Measurements from ENCODE around the gene EID1. TPM values are rescaled to one million over a fixed set of nuclear protein-coding genes. Genes with fewer than 3 reads are reported as not detected.

EID1 gene
- total and polyA plus RNA-seq, 9 of the 15 experiments (the other 6 are each of a cell fraction or from before 2014, with no cell fraction given): 46.5 to 211 (median 143) TPM

DNA sequence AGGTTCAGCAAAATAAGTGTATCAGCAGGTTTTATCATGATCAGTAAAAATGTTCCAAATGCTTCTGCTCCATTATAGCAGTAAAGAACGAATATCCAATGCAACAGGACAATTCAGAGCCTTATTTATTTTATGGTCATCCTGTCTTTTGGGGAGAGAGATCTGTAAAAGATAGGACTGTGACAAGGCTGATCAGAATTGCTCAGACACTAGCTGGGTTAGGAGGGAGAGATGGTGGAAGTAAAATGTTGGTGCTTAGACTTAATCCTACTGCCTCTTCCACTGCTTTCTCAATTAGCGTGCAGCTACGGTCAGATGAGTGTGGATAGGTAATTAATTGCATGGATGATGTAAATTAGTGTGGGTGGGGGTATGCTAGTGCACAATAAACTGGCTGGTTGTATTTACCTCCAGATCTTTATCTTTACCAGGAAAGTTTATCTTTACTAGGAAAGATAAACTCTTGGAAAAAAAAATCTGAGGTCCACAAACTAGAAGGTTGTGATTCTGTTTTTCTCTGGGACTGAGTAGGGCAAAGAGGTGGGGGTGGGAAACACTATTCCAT, 2.2 kb downstream of the EID1 start:
- H3K79me2 ChIP-seq (ENCODE audit: control insufficient read depth, insufficient read depth, low read length): peaks cover 33% of the 10 kb centered on the region
- H3K27ac ChIP-seq (ENCODE audit: extremely low read depth, low read depth, low read length): no peak overlapping the region
- no peak overlapping the region for H2AFZ ChIP-seq (ENCODE audit: low read depth, low read length)
- no peaks in the 10 kb centered on the region for H3K9me1 ChIP-seq (ENCODE audit: control insufficient read depth, insufficient read depth, low read length)
- POLR2A ChIA-PET: interaction anchor here (0.6 to 2.6 kb wide), 3 partner anchors 10 to 293 kb away, joined by 3 to 14 read pairs (median 4); partner anchors contain the start of gene GALK2
- 0% methylated on average over 3 of the region's 3 CpGs for WGBS (ENCODE audit: insufficient coverage, low coverage, missing lambda C conversion rate)
- in situ Hi-C loops (cut with MboI): no loop called here
- ATAC-seq (0 out of 3 replicates have a peak, but pooled peaks have one; percentile 6), FAIRE-seq (no peak), DNase-seq (ENCODE audit: extremely low read depth in 1 of 4, low spot score in 3 of 4) (no peak)
- CTCF ChIA-PET (ENCODE audit: low intra/inter-chr PET ratio): no interaction called here
- H3K4me1 ChIP-seq (replicated peaks in 1 of 2; ENCODE audit: control insufficient read depth in 2 of 2, insufficient read depth in 2 of 2, low read length in 2 of 2): peaks cover 6 to 29% of the 10 kb centered on the region in 2 experiments; a peak in 4 of 5 replicates
- intact Hi-C loops (cut with micrococcal nuclease): no loop called here
- H3K4me2 ChIP-seq (ENCODE audit: insufficient read depth, low read length): peak overlapping the region; percentile 56
- H3K9ac ChIP-seq (ENCODE audit: insufficient read depth in 1 of 2, low read depth in 2 of 2, low read length in 2 of 2): peak overlapping the region in 1 of 2 experiments; percentile 78; a peak in 1 of 4 replicates
- H3K4me3 ChIP-seq: peak overlapping the region; percentile 56; the same call in 1 of the 2 replicates
- H3K27me3 ChIP-seq (ENCODE audit: control insufficient read depth in 2 of 2, insufficient read depth in 2 of 2, low read length in 2 of 2): no peaks in the 10 kb centered on the region
- peaks cover 3% of the 10 kb centered on the region; the same call in 1 of the 3 replicates for H3K36me3 ChIP-seq (ENCODE audit: control insufficient read depth, insufficient read depth, low read length)
- BruUV-seq (replicated peaks): no TSS peak
- H3K9me3 ChIP-seq (replicated peaks; ENCODE audit: control insufficient read depth, insufficient read depth, low read depth, low read length): no peaks in the 10 kb centered on the region
- no peaks in the 10 kb centered on the region for H4K20me1 ChIP-seq (replicated peaks; ENCODE audit: control insufficient read depth, insufficient read depth, low read length)
- TF ChIP-seq GABPB2 (CRISPR knock-in tag; conservative IDR thresholded peaks at IDR 0.05): no peak
- TF ChIP-seq, protein P1, sequence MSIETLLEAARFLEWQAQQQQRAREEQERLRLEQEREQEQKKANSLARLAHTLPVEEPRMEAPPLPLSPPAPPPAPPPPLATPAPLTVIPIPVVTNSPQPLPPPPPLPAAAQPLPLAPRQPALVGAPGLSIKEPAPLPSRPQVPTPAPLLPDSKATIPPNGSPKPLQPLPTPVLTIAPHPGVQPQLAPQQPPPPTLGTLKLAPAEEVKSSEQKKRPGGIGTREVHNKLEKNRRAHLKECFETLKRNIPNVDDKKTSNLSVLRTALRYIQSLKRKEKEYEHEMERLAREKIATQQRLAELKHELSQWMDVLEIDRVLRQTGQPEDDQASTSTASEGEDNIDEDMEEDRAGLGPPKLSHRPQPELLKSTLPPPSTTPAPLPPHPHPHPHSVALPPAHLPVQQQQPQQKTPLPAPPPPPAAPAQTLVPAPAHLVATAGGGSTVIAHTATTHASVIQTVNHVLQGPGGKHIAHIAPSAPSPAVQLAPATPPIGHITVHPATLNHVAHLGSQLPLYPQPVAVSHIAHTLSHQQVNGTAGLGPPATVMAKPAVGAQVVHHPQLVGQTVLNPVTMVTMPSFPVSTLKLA (conservative IDR thresholded peaks at IDR 0.05): no peak
- TF ChIP-seq POLR2A (conservative IDR thresholded peaks at IDR 0.05): 0 out of 2 replicates have a peak, but pooled peaks have one; percentile 14
- TF ChIP-seq, protein P2, sequence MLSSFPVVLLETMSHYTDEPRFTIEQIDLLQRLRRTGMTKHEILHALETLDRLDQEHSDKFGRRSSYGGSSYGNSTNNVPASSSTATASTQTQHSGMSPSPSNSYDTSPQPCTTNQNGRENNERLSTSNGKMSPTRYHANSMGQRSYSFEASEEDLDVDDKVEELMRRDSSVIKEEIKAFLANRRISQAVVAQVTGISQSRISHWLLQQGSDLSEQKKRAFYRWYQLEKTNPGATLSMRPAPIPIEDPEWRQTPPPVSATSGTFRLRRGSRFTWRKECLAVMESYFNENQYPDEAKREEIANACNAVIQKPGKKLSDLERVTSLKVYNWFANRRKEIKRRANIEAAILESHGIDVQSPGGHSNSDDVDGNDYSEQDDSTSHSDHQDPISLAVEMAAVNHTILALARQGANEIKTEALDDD (IDR thresholded peaks at IDR 0.05): peak; percentile 72; the same call in 1 of the 2 replicates
- peak; percentile 24 for TF ChIP-seq MEIS2 (IDR thresholded peaks at IDR 0.05; ENCODE audit: partially characterized antibody)
- peak; percentile 43; the same call in 1 of the 2 replicates for TF ChIP-seq ZNF316 (IDR thresholded peaks at IDR 0.05)
- TF ChIP-seq, protein P3, sequence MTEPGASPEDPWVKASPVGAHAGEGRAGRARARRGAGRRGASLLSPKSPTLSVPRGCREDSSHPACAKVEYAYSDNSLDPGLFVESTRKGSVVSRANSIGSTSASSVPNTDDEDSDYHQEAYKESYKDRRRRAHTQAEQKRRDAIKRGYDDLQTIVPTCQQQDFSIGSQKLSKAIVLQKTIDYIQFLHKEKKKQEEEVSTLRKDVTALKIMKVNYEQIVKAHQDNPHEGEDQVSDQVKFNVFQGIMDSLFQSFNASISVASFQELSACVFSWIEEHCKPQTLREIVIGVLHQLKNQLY (CRISPR knock-in tag; conservative IDR thresholded peaks at IDR 0.05): no peak
- no peak for TF ChIP-seq KAT8 (IDR thresholded peaks at IDR 0.05; ENCODE audit: low read depth)
- peak; percentile 30; the same call in 1 of the 2 replicates for TF ChIP-seq HDGF (IDR thresholded peaks at IDR 0.05)
- TF ChIP-seq CTBP1 (IDR thresholded peaks at IDR 0.05; ENCODE audit: borderline replicate concordance): peak; percentile 44; the same call in 1 of the 2 replicates
- TF ChIP-seq, protein P4, sequence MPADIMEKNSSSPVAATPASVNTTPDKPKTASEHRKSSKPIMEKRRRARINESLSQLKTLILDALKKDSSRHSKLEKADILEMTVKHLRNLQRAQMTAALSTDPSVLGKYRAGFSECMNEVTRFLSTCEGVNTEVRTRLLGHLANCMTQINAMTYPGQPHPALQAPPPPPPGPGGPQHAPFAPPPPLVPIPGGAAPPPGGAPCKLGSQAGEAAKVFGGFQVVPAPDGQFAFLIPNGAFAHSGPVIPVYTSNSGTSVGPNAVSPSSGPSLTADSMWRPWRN (IDR thresholded peaks at IDR 0.05; ENCODE audit: low read depth): peak; percentile 34; the same call in 1 of the 2 replicates
- TF ChIP-seq, protein P5, sequence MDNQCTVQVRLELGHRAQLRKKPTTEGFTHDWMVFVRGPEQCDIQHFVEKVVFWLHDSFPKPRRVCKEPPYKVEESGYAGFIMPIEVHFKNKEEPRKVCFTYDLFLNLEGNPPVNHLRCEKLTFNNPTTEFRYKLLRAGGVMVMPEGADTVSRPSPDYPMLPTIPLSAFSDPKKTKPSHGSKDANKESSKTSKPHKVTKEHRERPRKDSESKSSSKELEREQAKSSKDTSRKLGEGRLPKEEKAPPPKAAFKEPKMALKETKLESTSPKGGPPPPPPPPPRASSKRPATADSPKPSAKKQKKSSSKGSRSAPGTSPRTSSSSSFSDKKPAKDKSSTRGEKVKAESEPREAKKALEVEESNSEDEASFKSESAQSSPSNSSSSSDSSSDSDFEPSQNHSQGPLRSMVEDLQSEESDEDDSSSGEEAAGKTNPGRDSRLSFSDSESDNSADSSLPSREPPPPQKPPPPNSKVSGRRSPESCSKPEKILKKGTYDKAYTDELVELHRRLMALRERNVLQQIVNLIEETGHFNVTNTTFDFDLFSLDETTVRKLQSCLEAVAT (IDR thresholded peaks at IDR 0.05): 0 out of 4 replicates have a peak, but pooled peaks of 1 of the 2 experiments have one; percentile 17
- 0 out of 2 replicates have a peak, but pooled peaks have one; percentile 5 for TF ChIP-seq EGR1 (conservative IDR thresholded peaks at IDR 0.05)
- TF ChIP-seq SMARCA4 (IDR thresholded peaks at IDR 0.05): peak; percentile 27; the same call in 1 of the 2 replicates
- peak in 1 of 2 experiments; percentile 59; a peak in 2 of 4 replicates for TF ChIP-seq FOXA3 (CRISPR knock-in tag; conservative IDR thresholded peaks at IDR 0.05 in 1 of 2, IDR thresholded peaks at IDR 0.05 in 1 of 2)
- TF ChIP-seq ZNF146 (CRISPR knock-in tag; IDR thresholded peaks at IDR 0.05; ENCODE audit: unreplicated experiment): no peak
- TF ChIP-seq JUND (IDR thresholded peaks at IDR 0.05; ENCODE audit: borderline replicate concordance, low read depth, low read length): 0 out of 2 replicates have a peak, but pooled peaks have one; percentile 4
- TF ChIP-seq JUND (tag; IDR thresholded peaks at IDR 0.05; ENCODE audit: borderline replicate concordance, low read depth, low read length): no peak
